GM12874 (cell line): Measurements from ENCODE around the gene ARHGAP11A.
"Not testable (repeated sequence)": the region's sequence is repeated elsewhere in the genome, so short reads cannot be mapped to it uniquely, and the experiment has no call there.

Source experiments
- TF ChIP-seq, protein P1 (sequence below): IDR thresholded peaks from 2 replicates; pipeline ENCODE4 v1.5.1; 2011; ENCODE audit warnings: low read depth, mild to moderate bottlenecking, control low read depth, low read length, moderate library complexity; ENCODE audit not compliant: insufficient read depth

Gene ARHGAP11A, protein sequence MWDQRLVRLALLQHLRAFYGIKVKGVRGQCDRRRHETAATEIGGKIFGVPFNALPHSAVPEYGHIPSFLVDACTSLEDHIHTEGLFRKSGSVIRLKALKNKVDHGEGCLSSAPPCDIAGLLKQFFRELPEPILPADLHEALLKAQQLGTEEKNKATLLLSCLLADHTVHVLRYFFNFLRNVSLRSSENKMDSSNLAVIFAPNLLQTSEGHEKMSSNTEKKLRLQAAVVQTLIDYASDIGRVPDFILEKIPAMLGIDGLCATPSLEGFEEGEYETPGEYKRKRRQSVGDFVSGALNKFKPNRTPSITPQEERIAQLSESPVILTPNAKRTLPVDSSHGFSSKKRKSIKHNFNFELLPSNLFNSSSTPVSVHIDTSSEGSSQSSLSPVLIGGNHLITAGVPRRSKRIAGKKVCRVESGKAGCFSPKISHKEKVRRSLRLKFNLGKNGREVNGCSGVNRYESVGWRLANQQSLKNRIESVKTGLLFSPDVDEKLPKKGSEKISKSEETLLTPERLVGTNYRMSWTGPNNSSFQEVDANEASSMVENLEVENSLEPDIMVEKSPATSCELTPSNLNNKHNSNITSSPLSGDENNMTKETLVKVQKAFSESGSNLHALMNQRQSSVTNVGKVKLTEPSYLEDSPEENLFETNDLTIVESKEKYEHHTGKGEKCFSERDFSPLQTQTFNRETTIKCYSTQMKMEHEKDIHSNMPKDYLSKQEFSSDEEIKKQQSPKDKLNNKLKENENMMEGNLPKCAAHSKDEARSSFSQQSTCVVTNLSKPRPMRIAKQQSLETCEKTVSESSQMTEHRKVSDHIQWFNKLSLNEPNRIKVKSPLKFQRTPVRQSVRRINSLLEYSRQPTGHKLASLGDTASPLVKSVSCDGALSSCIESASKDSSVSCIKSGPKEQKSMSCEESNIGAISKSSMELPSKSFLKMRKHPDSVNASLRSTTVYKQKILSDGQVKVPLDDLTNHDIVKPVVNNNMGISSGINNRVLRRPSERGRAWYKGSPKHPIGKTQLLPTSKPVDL

DNA sequence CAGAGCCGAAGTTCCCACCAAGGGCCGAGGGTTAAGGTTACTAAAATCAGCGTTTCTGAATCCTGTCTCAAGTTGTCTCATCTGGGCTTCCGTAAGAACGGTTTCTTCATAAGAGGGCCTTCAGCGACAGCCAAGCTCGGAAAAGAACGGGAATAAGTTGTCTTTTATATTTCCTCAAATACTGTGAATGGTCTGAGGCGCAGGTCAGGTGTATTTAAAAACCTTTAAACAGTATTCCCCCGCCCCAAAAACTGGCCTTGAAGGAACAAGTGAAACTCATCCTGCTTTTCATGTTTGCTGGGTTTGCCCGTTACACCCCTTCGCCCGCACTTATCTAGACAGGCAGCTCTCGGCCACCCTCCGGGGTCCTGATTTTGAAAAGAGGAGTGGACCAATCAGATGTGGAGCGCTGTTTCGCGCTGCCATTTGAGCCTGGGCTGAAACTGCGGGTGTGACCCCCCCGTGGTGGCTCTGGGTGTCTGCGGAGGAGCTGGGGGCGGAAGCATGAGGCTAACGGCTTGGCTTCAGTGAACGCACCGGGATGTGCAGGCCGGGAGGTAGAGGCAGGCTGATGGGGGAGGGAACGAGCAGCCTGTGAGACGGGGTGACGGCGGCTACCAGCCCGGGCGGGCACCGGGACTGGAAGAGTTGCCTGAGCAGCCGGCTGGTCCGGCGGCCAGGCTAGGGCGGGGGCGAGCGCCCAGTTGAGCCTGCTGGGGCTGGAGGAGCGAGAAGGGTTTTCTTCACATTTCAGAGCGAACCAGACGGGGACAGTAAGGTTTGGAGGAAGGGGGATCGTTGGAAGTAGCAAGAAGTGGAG lies at the start of gene ARHGAP11A:
Gene ARHGAP11A, plus strand, starts transcription at position 454 of the 820 bp plus-strand sequence. CDS start 708 bp downstream, outside the sequence.
- TF ChIP-seq, protein P1, sequence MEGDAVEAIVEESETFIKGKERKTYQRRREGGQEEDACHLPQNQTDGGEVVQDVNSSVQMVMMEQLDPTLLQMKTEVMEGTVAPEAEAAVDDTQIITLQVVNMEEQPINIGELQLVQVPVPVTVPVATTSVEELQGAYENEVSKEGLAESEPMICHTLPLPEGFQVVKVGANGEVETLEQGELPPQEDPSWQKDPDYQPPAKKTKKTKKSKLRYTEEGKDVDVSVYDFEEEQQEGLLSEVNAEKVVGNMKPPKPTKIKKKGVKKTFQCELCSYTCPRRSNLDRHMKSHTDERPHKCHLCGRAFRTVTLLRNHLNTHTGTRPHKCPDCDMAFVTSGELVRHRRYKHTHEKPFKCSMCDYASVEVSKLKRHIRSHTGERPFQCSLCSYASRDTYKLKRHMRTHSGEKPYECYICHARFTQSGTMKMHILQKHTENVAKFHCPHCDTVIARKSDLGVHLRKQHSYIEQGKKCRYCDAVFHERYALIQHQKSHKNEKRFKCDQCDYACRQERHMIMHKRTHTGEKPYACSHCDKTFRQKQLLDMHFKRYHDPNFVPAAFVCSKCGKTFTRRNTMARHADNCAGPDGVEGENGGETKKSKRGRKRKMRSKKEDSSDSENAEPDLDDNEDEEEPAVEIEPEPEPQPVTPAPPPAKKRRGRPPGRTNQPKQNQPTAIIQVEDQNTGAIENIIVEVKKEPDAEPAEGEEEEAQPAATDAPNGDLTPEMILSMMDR, result not testable (repeated sequence)

DNA sequence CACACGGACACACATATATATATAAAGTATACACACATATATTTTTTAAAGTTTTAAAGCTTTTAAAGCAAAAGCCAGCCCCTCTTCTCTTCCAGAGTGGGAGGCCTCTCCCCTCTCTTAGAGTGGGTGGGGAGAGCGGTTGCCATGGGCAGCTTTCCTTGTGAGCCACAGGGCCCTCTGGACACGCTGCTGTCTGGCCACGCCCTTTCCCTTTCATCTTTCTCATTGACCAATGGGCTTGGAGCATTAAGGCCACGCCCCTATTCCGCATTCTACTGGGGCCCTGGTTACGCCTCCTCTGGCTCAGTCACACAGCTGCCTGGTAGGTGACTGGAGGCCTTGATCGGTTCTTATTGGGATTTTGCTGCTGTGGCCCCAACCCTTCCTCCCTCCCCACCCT lies 22.2 kb upstream of the ARHGAP11A start, which contains the start of gene GOLGA8N:
Gene GOLGA8N, plus strand, starts transcription at position 306 of the 400 bp plus-strand sequence.
- TF ChIP-seq, protein P1, result not testable (repeated sequence)

DNA sequence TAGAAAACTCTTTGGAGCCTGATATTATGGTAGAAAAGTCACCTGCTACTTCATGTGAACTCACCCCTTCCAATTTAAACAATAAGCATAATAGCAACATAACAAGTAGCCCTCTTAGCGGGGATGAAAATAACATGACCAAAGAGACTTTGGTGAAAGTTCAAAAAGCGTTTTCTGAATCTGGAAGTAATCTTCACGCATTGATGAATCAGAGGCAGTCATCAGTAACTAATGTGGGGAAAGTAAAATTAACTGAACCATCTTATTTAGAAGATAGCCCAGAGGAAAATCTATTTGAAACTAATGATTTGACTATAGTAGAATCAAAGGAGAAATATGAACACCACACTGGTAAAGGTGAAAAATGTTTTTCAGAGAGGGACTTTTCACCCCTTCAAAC lies 21.1 kb downstream of the ARHGAP11A start:
- TF ChIP-seq, protein P1, result no peak

DNA sequence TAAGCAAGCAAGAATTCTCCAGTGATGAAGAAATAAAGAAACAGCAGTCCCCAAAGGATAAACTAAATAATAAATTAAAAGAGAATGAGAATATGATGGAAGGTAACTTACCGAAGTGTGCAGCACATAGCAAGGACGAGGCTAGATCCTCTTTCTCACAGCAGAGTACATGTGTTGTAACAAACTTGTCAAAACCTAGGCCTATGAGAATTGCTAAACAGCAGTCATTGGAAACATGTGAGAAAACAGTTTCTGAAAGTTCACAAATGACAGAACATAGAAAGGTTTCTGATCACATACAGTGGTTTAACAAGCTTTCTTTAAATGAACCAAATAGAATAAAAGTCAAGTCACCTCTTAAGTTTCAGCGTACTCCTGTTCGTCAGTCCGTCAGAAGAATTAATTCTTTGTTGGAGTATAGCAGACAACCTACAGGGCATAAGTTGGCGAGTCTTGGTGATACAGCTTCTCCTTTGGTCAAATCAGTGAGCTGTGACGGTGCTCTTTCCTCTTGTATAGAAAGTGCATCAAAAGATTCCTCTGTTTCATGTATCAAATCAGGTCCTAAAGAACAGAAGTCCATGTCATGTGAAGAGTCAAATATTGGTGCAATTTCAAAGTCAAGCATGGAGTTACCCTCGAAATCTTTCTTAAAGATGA lies 21.7 kb downstream of the ARHGAP11A start:
- TF ChIP-seq, protein P1, result no peak

DNA sequence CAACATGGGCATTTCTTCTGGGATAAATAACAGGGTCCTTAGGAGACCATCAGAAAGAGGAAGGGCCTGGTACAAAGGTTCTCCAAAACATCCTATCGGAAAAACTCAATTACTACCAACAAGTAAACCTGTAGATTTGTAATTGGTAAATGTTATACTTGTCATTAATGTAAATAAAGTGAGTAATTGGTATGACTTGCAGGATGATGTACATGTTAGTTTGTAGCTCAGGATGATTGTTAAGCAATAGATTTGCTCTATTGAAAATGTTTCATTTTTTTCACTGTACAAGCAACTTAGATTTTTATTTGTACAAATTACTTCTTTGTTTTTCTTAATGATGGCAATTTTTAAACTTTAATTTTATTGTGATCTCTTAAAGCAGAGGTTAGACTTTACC lies 22.4 kb downstream of the ARHGAP11A start:
- TF ChIP-seq, protein P1, result no peak

DNA sequence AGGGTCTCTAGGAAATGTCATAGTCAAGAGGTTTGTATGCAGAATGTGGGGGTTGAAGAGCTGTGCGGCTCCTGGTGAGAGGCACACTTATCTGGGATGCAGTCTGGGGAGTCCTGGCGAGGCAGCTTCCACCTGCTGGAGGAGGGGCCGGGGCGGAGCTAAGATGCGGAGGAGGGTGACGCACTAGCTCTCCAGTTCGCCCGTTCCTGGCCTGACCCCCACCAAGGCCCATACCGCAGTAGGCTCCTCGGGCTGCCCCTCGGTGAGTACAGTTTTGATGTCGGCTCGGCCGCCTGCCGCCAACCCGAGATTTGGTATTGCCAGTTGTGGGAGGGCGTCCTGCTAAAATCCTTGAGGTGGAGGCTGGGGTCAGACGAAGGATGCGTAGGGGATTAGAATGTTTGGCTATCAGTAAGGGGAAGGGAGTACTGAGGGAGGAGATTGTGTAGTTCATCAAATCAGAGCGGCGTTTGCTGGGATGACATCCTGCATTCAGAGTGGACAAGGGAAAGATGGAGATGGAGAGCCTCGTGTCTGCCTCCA lies 26.3 kb downstream of the ARHGAP11A start, which contains the start of gene SCG5:
Gene SCG5, plus strand, starts transcription at position 194 of the 543 bp plus-strand sequence. CDS start 1,883 bp downstream, outside the sequence.
- TF ChIP-seq, protein P1, result no peak
